Fibroblast of mammary gland (primary cell): Measurements from ENCODE around the gene SLX4IP.

ENCODE experiments used
- DNase-seq: peaks from one replicate; pipeline ENCODE4 v3.0.0-alpha.2; 2010; ENCODE audit warnings: low read depth
- H3K4me3 ChIP-seq: 2 replicates; pipeline ENCODE4 v1.5.1; 2011; ENCODE audit warnings: low read depth, mild to moderate bottlenecking, low read length, moderate library complexity; ENCODE audit not compliant: control insufficient read depth
- CTCF ChIP-seq: conservative IDR thresholded peaks from 2 replicates; pipeline ENCODE4 v1.5.1; 2011; ENCODE audit warnings: low read depth, low read length, inconsistent platforms; ENCODE audit not compliant: control insufficient read depth, insufficient read depth

Gene SLX4IP

DNA sequence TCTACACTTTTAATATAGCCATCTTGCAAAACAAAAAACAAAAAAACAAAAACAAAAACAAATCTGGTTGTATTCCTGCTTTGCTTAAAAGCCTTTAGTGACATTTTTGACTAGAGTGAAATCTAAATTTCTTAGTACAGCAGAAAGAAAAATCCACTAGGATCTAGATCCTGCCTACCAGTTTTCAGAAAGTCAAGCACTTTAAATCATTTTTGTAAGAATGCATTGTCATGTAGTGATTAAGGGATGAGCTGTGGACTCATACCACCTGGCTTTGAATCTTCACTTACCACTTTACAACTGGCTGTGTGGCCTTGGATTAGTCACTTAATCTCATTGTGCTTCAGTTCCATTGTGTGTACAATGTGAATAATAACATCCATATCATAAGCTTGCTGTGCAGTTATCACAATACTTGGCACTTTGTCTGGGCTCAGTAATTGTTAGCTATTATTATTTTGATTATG is 5.1 kb upstream of the SLX4IP start:
- DNase-seq = peak; percentile 69

GRCh38 chr20:10430704-10431103 is 4.4 kb upstream of the SLX4IP start:
- no peak for DNase-seq
- H3K4me3 ChIP-seq = no peak overlapping the region
- TF ChIP-seq CTCF = no peak

More for the DNA sequence above, 5.1 kb upstream of the SLX4IP start:
- no peak overlapping the region for H3K4me3 ChIP-seq
- TF ChIP-seq CTCF = no peak

- no peak for TF ChIP-seq CTCF
- no peak overlapping the region for H3K4me3 ChIP-seq
- DNase-seq = peak; percentile 51
Observed at GRCh38 chr20:10432079-10432478, 3.0 kb upstream of the SLX4IP start.

DNA sequence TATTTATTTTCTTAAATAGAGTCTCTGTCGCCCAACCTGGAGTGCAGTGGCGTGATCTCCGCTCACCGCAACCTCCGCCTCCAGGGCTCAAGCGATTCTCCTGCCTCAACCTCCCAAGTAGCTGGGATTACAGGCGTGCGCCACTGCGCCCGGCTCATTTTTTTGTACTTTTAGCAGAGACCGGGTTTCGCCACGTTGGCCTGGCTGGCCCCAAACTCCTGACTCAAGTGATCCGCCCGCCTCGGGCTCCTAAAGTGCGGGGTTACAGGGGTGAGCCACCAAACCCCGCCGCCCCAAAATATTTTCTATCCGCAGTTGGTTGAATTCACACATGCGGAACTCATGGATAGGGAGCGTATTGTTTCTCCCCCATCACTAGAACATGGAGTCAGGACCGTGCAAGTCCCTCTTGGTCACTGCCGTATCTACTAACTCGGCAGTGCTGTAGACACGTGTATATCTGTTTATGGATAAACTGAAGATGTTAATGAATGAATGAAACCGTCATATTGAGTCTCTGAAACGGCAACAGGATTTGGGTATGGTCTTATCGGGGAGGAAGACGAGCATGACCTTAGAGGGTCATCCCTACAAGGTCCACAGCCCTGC is 2.0 kb upstream of the SLX4IP start:
- H3K4me3 ChIP-seq = peak overlapping the region; percentile 86
- DNase-seq = peak; percentile 25
- TF ChIP-seq CTCF = no peak

DNA sequence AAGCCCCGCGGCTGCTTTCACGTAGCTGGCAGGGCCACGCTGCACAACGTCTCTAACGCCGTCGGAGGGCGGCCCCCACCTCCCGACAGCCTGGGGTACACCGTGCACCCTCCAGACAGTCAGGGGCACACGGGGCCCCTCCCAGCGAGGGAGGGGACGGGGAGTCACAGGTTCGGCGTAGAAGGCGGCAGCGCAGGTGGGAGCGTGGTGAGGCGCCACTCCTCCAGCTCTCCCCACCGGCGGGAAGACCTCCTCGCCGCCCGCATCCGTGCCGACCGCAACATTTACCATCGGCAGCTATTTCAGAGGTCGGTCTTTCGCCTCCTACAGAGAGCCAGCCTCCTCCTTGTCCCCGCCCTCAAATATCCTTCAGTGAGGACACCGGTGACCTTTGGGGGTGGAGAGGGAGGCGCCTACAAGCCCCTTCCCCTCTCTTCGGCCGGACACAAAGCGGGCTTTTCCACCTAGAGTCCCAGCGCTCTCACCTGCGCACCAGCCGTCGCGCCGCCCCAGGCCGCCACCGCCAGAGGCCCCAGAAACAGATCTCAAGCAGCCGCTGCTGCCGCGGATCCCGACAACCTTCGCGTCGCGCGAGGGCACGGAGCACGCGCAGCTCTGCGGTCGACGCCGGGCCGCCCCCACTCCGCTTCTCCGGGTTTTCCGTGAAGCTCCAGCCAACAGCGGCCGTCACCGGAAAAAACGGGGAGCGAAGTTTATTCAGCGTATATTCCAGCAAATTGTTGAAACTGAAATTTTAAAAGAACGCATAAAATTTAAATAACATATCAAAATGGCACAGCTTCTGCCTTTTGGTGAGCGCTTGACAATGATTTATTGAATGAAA is 1.3 kb upstream of the SLX4IP start, which contains the start of gene MKKS:
Gene MKKS, minus strand, starts transcription at position 600 of the 844 bp plus-strand sequence. CDS start 20,708 bp downstream, outside the sequence.
- H3K4me3 ChIP-seq = peak within 1 kb of the TSS; percentile 86
- DNase-seq = peak; percentile 87
- TF ChIP-seq CTCF = no peak

DNA sequence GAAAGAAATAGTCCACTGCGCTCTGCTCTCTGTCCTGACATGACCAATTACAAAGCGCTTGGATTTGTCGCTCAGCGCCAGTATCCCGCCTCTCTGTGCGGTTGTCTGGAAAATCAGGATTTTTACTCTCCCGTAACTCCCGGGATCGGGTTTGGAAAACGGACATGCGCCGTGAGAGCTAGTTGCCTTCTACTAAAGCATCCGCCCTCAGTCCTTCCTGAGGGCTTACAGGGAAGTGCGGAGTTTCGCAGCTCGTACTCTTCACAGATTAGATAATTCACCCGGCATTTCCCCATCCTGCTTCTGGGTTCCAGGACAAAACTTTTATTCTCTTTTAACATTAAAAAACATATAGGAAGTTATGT is 656 bp upstream of the SLX4IP start:
- peak overlapping the region; percentile 86 for H3K4me3 ChIP-seq
- no peak for TF ChIP-seq CTCF
- peak; percentile 99 for DNase-seq
